HG02973 (cell line): ENCODE results near the gene TTLL9.
A peak's percentile ranks its signal among the peaks of the same experiment; 100 is the strongest.
"Not testable (repeated sequence)": the region's sequence is repeated elsewhere in the genome, so short reads cannot be mapped to it uniquely, and the experiment has no call there.

Experiments used
- ATAC-seq: cut with Tn5 transposase; IDR thresholded peaks from one replicate; pipeline ENCODE4 v1.9.1; 2021; ENCODE audit warnings: moderate library complexity; ENCODE audit not compliant: unreplicated experiment

Gene TTLL9

GRCh38 chr20:31869942-31870725, at the start of gene TTLL9, which contains the start of gene DUSP15:
TSS of gene TTLL9 (plus strand) at chr20:31870634. CDS start at chr20:31871127, 493 bp downstream.
TSS of gene DUSP15 (minus strand) at chr20:31870527. CDS start at chr20:31870337, 190 bp downstream.
- ATAC-seq = no peak

- no peak for ATAC-seq
Observed at GRCh38 chr20:31821427-31821826, 49.0 kb upstream of the TTLL9 start.

GRCh38 chr20:31822421-31823330, 47.8 kb upstream of the TTLL9 start:
- ATAC-seq = peak; percentile 65

- no peak for ATAC-seq
Observed at GRCh38 chr20:31823360-31824124, 46.9 kb upstream of the TTLL9 start.

GRCh38 chr20:31824125-31824485, 46.3 kb upstream of the TTLL9 start:
- no peak for ATAC-seq

GRCh38 chr20:31824554-31825313, 45.7 kb upstream of the TTLL9 start:
- ATAC-seq = no peak

- no peak for ATAC-seq
Observed at GRCh38 chr20:31826074-31826473, 44.4 kb upstream of the TTLL9 start.

GRCh38 chr20:31827059-31827458, 43.4 kb upstream of the TTLL9 start:
- no peak for ATAC-seq

GRCh38 chr20:31828016-31828415, 42.4 kb upstream of the TTLL9 start:
- ATAC-seq = not testable (repeated sequence)

GRCh38 chr20:31829731-31830130, 40.7 kb upstream of the TTLL9 start:
- no peak for ATAC-seq

- ATAC-seq = no peak
Observed at GRCh38 chr20:31830406-31830981, 39.9 kb upstream of the TTLL9 start.

GRCh38 chr20:31831211-31831610, 39.2 kb upstream of the TTLL9 start:
- no peak for ATAC-seq

GRCh38 chr20:31831771-31832306, 38.6 kb upstream of the TTLL9 start:
- ATAC-seq = no peak

- ATAC-seq = no peak
Observed at GRCh38 chr20:31833130-31833930, 37.1 kb upstream of the TTLL9 start.

GRCh38 chr20:31833931-31834521, 36.4 kb upstream of the TTLL9 start:
- ATAC-seq = no peak

- no peak for ATAC-seq
Observed at GRCh38 chr20:31835554-31835953, 34.9 kb upstream of the TTLL9 start.

GRCh38 chr20:31835977-31836852, 34.2 kb upstream of the TTLL9 start:
- ATAC-seq = peak; percentile 57
